ENCODE data around the gene HDHD2. TPM values are rescaled to one million over a fixed set of nuclear protein-coding genes. Genes with fewer than 3 reads are reported as not detected.

The HDHD2 gene
- total RNA-seq, 1 donor from 2014 or later: 42.3 TPM

DNA sequence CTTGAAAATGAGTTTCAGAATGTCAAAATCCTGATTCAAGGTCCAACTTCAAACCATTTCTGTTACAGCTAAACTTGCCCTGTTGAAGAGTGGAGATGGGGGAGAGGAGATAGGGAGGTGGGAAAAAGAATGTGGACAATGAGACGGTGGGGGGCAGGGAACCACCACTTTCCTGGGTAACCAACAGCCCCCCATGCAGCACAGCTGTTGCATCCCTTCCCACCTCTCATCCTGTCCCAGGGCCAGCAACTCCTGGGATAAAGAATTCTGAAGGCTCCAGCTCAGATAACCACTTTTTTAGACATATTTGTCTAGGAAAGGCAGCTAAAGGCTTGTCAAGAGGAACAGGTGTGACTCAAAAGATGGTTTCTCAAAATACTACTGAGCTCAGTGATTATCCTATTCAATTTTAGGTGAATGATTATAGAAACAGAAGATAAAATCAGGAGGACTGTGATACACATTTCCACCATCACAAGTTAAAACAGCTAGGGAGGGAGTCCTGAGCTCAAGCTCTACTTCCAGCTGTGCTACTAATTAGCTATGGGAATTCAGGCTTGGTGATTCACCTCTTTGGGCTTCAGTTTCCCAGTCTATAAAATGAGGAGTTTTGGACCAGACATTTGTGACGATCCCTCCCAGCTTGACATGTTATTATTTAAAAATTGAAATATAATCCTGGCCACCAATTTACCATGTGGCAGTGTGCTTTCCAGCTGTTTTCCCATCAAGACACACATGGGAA, 36.3 kb downstream of the HDHD2 start:
- no peaks in the 10 kb centered on the region for H3K27me3 ChIP-seq (ENCODE audit: low read depth)
- H3K36me3 ChIP-seq: peaks cover 72% of the 10 kb centered on the region
- intact Hi-C loops (cut with micrococcal nuclease): no loop called here
- H3K4me1 ChIP-seq: peaks cover 5% of the 10 kb centered on the region
- TF ChIP-seq, protein P1, sequence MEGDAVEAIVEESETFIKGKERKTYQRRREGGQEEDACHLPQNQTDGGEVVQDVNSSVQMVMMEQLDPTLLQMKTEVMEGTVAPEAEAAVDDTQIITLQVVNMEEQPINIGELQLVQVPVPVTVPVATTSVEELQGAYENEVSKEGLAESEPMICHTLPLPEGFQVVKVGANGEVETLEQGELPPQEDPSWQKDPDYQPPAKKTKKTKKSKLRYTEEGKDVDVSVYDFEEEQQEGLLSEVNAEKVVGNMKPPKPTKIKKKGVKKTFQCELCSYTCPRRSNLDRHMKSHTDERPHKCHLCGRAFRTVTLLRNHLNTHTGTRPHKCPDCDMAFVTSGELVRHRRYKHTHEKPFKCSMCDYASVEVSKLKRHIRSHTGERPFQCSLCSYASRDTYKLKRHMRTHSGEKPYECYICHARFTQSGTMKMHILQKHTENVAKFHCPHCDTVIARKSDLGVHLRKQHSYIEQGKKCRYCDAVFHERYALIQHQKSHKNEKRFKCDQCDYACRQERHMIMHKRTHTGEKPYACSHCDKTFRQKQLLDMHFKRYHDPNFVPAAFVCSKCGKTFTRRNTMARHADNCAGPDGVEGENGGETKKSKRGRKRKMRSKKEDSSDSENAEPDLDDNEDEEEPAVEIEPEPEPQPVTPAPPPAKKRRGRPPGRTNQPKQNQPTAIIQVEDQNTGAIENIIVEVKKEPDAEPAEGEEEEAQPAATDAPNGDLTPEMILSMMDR (IDR thresholded peaks at IDR 0.05; ENCODE audit: borderline replicate concordance): no peak
- DNase-seq: no peak
- no peaks in the 10 kb centered on the region for H3K9me3 ChIP-seq (replicated peaks)
- no peak overlapping the region for H3K4me3 ChIP-seq
- H3K27ac ChIP-seq (replicated peaks): no peak overlapping the region

DNA sequence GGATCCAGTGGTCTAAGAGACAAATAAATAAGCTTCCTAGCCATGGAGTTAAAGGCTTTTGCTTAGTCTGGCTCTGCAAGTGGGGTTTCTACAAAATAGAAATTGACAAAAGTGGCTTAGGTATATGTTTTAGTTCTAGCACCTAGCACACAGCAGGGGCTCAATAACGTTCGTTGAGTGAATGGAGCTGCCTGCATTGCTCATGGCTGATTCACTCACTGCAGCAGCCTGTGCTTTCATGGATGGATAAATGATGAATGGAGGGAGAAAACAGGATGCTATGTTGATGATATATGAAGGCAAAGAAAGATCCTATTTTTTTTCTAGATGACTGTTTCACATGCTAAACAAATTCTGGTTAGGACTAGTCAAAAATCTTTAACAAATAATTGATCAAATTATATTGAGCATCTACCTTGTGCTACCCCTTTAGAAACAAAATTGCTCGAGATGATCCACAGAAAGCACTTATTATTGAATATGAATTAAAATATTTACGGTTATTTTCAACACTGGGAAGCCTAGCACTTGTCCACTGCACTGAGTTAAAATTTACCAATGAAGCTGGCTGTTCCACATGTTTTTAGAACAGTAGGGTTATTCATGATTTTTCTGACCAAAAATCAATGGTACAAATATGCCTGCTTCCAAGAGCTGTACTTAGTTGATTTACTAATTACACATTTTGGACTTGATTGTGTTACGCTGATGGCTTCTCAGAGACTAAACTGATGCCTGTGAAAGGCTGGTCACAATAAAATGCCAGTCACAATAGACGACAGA, 39.6 kb downstream of the HDHD2 start:
- intact Hi-C loops (cut with micrococcal nuclease): no loop called here
- Histone ChIP-seq H3K4me1 (peaks cover 5% of the 10 kb centered on the region), H3K4me3 (no peak overlapping the region), H3K36me3 (peaks cover 93% of the 10 kb centered on the region), H3K9me3 (replicated peaks) (no peaks in the 10 kb centered on the region), H3K27ac (replicated peaks) (no peak overlapping the region), H3K27me3 (ENCODE audit: low read depth) (no peaks in the 10 kb centered on the region)
- DNase-seq: no peak
- TF ChIP-seq, protein P1 (IDR thresholded peaks at IDR 0.05; ENCODE audit: borderline replicate concordance): no peak

DNA sequence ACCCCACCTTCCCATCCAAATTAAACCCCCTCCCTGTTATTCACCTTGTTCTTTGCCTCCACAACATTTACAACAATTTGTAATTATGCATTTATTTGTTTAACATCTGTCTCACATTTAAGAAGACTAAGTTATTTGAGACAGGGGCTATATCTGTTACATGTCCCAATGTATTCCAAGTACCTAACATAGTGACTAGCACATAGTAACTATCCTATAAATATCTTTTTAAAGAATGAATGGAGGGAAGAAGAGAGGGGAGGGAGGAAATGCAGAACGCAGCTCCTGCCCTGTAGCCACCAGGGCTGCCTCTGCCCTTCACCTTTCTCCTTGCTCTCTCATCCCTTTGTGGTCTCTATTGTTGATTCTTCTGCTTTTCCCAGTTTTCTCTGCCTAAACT, 40.6 kb downstream of the HDHD2 start:
- intact Hi-C loops (cut with micrococcal nuclease): no loop called here
- no peak for DNase-seq
- H3K4me3 ChIP-seq: no peak overlapping the region
- H3K36me3 ChIP-seq: peaks cover 88% of the 10 kb centered on the region
- H3K9me3 ChIP-seq (replicated peaks): no peaks in the 10 kb centered on the region
- no peaks in the 10 kb centered on the region for H3K27me3 ChIP-seq (ENCODE audit: low read depth)
- peaks cover 5% of the 10 kb centered on the region for H3K4me1 ChIP-seq
- TF ChIP-seq, protein P1 (IDR thresholded peaks at IDR 0.05; ENCODE audit: borderline replicate concordance): no peak
- H3K27ac ChIP-seq (replicated peaks): no peak overlapping the region

DNA sequence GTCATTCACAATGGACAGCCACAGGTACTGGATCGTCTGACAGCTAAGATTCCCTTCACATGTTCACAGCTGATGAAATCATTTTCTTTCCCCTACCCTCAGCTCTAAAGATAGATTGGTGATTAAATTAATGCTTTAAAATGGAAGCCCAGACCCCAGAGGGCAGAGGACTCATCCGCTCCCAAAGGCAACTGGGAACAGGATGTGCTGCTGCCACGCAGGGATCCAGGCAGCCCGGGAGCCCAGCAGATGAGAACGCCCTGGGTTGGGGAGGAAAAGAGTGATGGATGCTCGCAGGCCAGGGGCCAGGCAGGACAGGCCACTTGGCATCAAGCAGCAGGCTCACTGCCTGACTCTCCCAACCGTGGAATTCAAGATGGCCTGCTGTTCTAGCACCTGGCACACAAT, 41.3 kb downstream of the HDHD2 start:
- no peaks in the 10 kb centered on the region for H3K9me3 ChIP-seq (replicated peaks)
- TF ChIP-seq, protein P1 (IDR thresholded peaks at IDR 0.05; ENCODE audit: borderline replicate concordance): no peak
- no peaks in the 10 kb centered on the region for H3K27me3 ChIP-seq (ENCODE audit: low read depth)
- intact Hi-C loops (cut with micrococcal nuclease): no loop called here
- no peak for DNase-seq
- H3K27ac ChIP-seq (replicated peaks): no peak overlapping the region
- H3K36me3 ChIP-seq: peaks cover 82% of the 10 kb centered on the region
- no peak overlapping the region for H3K4me3 ChIP-seq
- peaks cover 5% of the 10 kb centered on the region for H3K4me1 ChIP-seq

DNA sequence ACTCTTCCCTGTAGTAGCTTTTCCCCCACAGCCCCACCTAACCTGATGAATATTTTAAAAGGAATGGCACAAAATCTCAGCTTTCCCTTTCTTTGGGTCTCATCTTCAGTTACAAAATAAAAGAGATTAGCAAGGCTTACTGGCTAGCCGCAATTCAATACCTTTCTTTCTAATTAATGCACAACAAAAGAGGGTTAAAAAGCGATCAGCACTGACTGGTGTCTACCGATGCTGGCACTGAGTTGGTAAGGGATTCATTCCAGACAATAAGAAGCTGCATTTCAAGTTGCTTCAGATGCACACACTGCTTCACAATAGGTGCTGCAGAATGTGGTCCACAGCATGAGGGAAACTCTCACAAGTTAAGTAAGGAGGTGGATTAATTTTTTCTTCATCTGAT, 41.9 kb downstream of the HDHD2 start:
- no peak overlapping the region for H3K4me3 ChIP-seq
- intact Hi-C loops (cut with micrococcal nuclease): no loop called here
- H3K36me3 ChIP-seq: peaks cover 76% of the 10 kb centered on the region
- H3K27me3 ChIP-seq (ENCODE audit: low read depth): no peaks in the 10 kb centered on the region
- H3K4me1 ChIP-seq: peaks cover 5% of the 10 kb centered on the region
- no peak overlapping the region for H3K27ac ChIP-seq (replicated peaks)
- no peaks in the 10 kb centered on the region for H3K9me3 ChIP-seq (replicated peaks)
- DNase-seq: no peak
- TF ChIP-seq, protein P1 (IDR thresholded peaks at IDR 0.05; ENCODE audit: borderline replicate concordance): no peak

Data from left ventricle myocardium inferior (tissue), 1 donor.